ENCODE results near the gene FAM149B1. TPM values are rescaled to one million over a fixed set of nuclear protein-coding genes. Genes with fewer than 3 reads are reported as not detected.
"Not testable (repeated sequence)": the region's sequence is repeated elsewhere in the genome, so short reads cannot be mapped to it uniquely, and the experiment has no call there.

The FAM149B1 gene
- total RNA-seq, 2 donors from 2014 or later, result 12.5 to 13.4 TPM

DNA sequence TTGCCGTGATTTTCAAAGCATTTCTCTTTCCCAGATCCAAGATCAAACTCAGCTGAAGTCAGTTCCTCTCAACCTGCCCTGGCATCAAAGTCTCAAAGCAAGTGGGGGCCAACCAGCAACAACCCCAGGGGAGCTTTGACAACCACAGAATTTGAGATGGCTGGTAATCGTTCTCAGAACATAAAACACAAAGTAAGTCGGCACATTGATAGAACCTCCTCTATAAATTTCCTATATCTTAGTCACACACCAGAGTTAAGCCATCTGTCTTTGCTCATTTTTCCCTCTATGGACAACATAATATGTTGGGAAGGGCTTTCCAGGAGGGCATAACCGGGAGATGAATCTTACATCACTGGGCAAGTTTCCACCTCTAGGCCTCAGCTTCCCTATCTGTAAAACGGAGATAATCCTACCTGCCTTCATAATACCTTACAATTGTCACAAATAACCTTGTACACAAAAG is 80.4 kb downstream of the FAM149B1 start:
- peak overlapping the region; percentile 53 for H3K4me3 Mint-ChIP-seq
- no peak for ATAC-seq
- H3K36me3 Mint-ChIP-seq (ENCODE audit: low read depth), result peaks cover 6% of the 10 kb centered on the region
- no peak for DNase-seq
- H3K9me3 ChIP-seq (ENCODE audit: control insufficient read depth, low read length, poor library complexity, severe bottlenecking), result no peaks in the 10 kb centered on the region
- no peaks in the 10 kb centered on the region for H3K27me3 Mint-ChIP-seq
- peak overlapping the region; percentile 92 for H3K27ac Mint-ChIP-seq
- H3K4me1 Mint-ChIP-seq, result peaks cover 44% of the 10 kb centered on the region

DNA sequence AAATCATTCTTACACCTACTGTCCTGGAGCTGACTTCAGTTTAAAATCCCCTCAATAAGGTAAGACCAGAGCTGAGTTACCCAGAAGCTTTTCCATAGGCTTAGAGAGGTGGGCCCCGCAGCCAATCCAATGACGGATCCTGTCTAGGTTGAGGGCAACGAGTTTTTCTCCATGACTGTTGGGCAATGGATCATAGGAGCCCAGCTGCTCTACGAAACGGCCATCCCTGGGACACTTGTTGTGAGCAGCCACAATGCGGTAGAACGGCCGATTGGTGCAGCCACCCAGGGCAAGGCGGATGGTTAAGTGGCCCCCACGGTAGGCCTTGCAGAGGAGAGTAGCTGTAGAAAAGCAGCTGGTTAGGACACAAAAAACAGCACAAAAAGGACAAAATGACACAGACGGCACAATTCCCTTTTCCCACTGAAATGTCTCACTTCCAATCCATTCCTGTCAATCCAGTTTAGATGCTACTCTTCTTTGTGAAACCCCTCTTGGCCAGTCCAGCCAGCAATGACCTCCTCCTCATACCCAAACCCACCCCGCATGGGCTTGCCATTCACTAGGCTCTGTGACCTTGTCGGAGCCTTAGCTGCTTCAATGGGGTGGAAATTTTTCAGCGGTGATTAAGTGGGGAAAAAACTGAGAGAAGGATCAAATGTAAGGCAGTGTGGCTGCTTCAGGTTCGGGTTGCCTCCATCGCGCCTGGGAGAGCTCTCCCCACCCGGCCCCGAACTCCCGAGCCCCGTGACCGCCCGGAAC is 83.9 kb downstream of the FAM149B1 start:
- H3K9me3 ChIP-seq (ENCODE audit: control insufficient read depth, low read length, poor library complexity, severe bottlenecking), result no peaks in the 10 kb centered on the region
- Mint-ChIP-seq H3K4me1 (peaks cover 28% of the 10 kb centered on the region), H3K36me3 (ENCODE audit: low read depth) (peaks cover 4% of the 10 kb centered on the region), H3K27me3 (no peaks in the 10 kb centered on the region), H3K27ac (peak overlapping the region; percentile 95), H3K4me3 (peak overlapping the region; percentile 95)
- no peak for DNase-seq
- ATAC-seq, result peak; percentile 53

DNA sequence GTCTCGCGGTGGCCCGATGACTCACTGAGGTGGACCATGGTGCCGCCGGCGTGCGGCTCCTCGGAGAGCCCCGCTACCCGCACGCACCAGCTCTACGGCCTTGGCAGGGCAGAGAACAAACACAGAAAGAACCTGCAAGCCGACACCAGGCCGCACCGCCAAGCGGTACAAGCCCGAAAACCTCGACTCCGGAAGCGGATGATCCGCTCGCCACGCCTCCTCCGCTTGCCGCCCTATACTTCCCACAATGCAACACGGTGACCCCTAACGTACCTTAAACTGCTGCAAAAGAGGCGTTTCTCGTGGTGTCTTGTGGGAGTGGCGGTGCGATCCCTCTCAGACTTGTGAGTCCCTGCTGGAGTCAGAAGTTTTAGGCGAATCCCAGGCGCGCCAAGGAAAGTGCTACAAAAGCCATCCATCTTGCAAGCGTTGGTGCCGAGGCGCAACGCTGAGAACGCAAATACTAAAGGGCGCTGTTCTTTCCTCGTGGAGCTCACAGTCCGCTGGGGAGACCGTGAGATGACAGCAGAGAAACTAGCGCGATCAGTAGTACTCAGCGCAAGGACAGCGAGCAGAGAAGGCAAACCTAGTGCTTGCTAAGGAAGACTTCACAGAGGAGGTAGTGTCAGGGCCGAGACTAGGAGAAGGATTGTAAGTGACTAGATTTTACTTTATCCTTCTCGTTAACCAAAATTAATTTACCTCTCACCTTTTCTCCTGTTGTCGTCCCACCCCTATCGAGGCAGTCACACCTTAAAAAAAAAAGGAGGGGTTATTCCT is 84.7 kb downstream of the FAM149B1 start, which contains the start of gene MRPS16:
Gene MRPS16 (minus strand): TSS at position 200 of the 780 bp plus-strand sequence. CDS start 162 bp downstream, at position 38.
- H3K4me1 Mint-ChIP-seq, result peaks cover 24% of the 10 kb centered on the region

DNA sequence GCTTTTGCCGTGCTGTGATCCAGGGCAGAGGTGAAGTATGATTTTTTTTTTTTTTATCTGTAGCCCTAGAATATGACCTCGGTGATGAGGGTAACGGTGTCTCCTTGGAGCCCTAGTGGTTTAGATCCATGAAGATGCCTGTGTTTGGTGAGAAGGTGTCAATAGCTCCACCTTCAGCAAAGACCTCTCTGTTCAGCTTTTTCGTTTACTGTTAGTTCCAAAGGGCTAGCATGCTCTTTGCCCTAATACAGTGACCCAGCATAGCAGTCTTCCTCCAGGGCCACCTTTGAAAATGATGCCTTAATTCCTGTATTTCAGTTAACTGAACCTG is 85.3 kb downstream of the FAM149B1 start:
- Mint-ChIP-seq H3K4me3 (peak overlapping the region; percentile 95), H3K36me3 (ENCODE audit: low read depth) (peaks cover 4% of the 10 kb centered on the region), H3K4me1 (peaks cover 21% of the 10 kb centered on the region), H3K27ac (peak overlapping the region; percentile 95), H3K27me3 (no peaks in the 10 kb centered on the region)
- no peak for DNase-seq
- no peaks in the 10 kb centered on the region for H3K9me3 ChIP-seq (ENCODE audit: control insufficient read depth, low read length, poor library complexity, severe bottlenecking)
- peak; percentile 14 for ATAC-seq

More for the DNA sequence above, 84.7 kb downstream of the FAM149B1 start, which contains the start of gene MRPS16:
- no peaks in the 10 kb centered on the region for H3K27me3 Mint-ChIP-seq
- peak within 1 kb of the TSS; percentile 95 for H3K4me3 Mint-ChIP-seq
- no peaks in the 10 kb centered on the region for H3K9me3 ChIP-seq (ENCODE audit: control insufficient read depth, low read length, poor library complexity, severe bottlenecking)
- peak within 1 kb of the TSS; percentile 95 for H3K27ac Mint-ChIP-seq
- ATAC-seq (peak; percentile 95), DNase-seq (peak; percentile 80 to 88 (median 85))
- peaks cover 4% of the 10 kb centered on the region for H3K36me3 Mint-ChIP-seq (ENCODE audit: low read depth)

DNA sequence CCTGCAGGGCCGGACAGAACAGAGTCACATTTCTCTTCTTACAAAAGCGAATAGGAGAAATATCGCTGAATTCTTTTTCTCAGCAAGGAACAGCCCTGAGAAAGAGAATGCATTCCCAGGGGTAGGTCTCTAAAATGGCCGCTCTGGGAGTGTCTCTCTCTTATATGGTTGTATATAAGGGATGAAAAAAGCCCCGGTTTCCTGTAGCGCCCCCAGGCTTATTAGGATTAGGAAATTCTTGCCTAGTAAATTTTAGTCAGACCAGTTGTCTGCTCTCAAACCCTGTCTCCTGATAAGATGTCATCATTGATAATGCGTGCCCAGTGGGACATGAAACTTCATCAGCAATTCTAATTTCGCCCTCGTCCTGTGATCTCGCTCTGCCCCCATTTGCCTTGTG is 90.7 kb downstream of the FAM149B1 start:
- not testable (repeated sequence) for H3K4me3 Mint-ChIP-seq; H3K4me1 Mint-ChIP-seq; DNase-seq; H3K9me3 ChIP-seq (ENCODE audit: control insufficient read depth, low read length, poor library complexity, severe bottlenecking); H3K36me3 Mint-ChIP-seq (ENCODE audit: low read depth); ATAC-seq; H3K27ac Mint-ChIP-seq; H3K27me3 Mint-ChIP-seq

DNA sequence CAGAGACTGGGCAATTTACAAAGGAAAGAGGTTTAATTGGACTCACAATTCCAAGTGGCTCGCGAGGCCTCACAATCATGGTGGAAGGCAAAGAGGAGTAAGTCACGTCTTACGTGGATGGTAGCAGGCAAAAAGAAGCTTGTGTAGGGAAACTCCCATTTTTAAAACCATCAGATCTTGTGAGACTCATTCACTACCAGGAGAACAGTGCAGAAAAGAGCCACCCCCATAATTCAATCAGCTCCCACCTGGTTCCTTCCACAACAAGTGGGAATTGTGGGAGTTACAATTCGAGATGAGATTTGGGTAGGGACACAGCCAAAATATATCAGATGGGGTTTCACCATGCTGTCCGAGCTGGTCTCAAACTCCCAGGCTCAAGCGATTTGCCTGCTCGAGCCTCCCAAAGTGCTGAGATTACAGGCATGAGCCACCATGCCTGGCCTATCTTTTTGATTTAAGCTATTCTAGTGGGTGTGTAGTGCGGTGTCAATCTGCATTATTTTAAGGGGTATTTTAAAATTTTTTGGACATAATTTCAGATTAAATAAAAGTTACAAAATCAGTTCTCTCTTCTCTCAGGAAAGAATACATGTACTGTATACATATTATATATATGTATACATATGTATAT is 93.6 kb downstream of the FAM149B1 start:
- H3K9me3 ChIP-seq (ENCODE audit: control insufficient read depth, low read length, poor library complexity, severe bottlenecking), result no peaks in the 10 kb centered on the region
- H3K4me3 Mint-ChIP-seq, result no peak overlapping the region
- H3K27me3 Mint-ChIP-seq, result no peaks in the 10 kb centered on the region
- no peak for ATAC-seq
- H3K36me3 Mint-ChIP-seq (ENCODE audit: low read depth), result no peaks in the 10 kb centered on the region
- H3K4me1 Mint-ChIP-seq, result peaks cover 4% of the 10 kb centered on the region
- DNase-seq, result no peak
- H3K27ac Mint-ChIP-seq, result no peak overlapping the region

DNA sequence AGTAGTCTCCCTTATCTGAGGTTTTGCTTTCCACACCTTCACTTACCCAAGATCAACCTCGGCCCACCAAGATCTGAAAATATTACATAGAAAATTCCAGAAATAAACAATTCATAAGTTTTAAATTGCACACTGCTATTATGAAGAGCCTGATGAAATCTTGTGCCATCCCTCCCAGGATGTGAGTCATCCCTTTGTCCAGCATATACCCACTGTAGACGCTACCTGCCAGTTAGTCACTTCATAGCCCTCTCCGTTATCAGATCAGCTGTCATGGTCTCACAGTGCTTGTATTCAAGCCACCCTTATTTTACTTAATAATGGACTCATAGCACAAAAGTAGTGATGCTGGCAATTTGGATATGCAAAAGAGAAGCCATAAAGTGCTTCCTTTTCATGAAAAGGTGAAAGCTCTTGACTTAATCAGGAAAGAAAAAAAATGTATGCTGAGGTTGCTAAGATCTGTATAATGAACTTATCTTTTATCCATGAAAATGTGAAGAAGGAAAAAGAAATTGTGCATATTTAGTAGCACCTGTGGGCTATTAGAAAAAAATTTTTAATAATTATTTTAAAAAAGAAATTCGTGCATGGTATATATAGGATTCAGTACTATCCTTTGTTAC is 94.3 kb downstream of the FAM149B1 start:
- ATAC-seq (no peak), DNase-seq (no peak)
- no peaks in the 10 kb centered on the region for H3K36me3 Mint-ChIP-seq (ENCODE audit: low read depth)
- no peaks in the 10 kb centered on the region for H3K9me3 ChIP-seq (ENCODE audit: control insufficient read depth, low read length, poor library complexity, severe bottlenecking)
- H3K4me1 Mint-ChIP-seq, result peaks cover 4% of the 10 kb centered on the region
- no peaks in the 10 kb centered on the region for H3K27me3 Mint-ChIP-seq
- H3K27ac Mint-ChIP-seq, result no peak overlapping the region
- no peak overlapping the region for H3K4me3 Mint-ChIP-seq

DNA sequence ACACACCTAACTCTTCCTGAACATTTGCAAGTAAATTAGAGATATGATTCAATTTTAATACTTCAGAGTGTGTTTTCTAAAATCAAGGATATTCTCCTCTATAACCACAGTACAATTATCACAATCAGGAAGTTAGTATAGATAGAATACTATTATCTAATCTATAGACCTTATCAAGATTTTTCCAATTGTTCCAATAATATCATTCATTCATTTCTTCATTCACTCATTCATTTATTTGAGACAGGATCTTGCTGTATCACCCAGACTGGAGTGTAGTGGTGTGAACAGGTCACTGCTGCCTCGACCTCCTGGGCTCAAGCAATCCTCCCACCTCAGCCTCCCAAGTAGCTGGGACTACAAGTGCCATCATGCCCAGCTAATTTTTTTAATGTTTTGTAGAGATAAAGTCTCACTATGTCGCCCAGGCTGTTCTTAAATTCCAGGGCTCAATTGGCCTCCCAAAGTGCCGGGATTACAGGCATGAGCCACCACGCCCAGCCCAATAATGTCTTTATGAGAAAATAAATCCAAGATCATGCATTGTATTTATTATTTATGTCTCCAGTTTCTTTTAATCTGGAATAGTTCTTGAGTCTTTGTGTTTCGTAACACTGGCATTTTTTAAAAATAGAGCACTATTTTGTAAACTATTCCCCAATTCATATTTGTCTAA is 95.1 kb downstream of the FAM149B1 start:
- Mint-ChIP-seq H3K27ac (no peak overlapping the region), H3K4me3 (no peak overlapping the region), H3K36me3 (ENCODE audit: low read depth) (no peaks in the 10 kb centered on the region), H3K27me3 (no peaks in the 10 kb centered on the region), H3K4me1 (peaks cover 4% of the 10 kb centered on the region)
- no peak for ATAC-seq
- H3K9me3 ChIP-seq (ENCODE audit: control insufficient read depth, low read length, poor library complexity, severe bottlenecking), result no peaks in the 10 kb centered on the region
- no peak for DNase-seq

DNA sequence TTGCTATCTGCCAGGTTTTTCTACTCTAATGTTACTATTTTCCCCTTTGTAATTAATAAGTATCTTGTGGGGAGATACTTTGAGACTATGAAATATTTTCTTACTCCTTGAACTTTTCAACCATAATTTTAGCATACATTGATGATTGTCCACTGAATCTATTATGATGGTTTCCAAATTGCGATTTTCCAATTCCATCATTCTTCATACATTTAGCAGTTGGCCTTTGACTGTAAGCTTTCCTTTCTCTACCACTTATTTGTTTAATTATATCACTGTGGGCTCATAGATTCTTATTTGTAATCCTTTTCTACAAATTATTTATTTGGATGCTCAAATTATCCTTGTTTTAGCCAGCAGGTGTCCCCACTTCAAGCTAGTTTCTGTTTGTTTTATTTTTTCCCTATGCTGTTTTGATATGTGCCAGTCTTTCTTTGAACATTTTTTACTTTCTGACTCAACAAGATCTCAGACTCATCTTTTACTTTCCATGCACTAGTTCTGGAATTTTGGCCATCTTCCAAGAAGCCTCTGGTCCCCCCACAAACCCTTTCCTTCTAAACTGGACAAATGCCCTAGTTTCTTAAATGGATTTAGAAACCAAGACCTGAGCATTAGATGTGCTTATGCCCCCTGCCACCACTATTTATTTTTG is 95.9 kb downstream of the FAM149B1 start:
- no peak for DNase-seq
- ATAC-seq, result no peak
- H3K9me3 ChIP-seq (ENCODE audit: control insufficient read depth, low read length, poor library complexity, severe bottlenecking), result no peaks in the 10 kb centered on the region
- Mint-ChIP-seq H3K4me3 (no peak overlapping the region), H3K27me3 (no peaks in the 10 kb centered on the region), H3K4me1 (peaks cover 4% of the 10 kb centered on the region), H3K36me3 (ENCODE audit: low read depth) (no peaks in the 10 kb centered on the region), H3K27ac (peak overlapping the region; percentile 47)

DNA sequence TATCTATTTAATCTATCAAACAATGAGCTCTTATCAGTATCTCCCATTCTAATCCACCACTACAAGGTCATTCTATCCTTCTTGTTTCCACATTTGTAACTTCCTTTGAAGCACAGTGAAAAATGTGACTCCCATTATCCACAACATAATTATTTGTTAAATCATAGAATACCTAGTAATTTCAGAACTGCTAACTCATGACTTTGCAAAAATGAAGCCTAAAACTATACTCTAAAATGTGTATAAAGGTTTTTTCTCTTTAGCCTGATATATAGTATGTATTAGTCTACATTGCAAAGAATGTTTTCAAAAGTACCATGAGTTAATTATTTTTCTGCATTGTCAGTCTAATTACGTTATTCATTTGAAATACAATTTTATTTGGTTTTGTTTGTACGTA is 96.5 kb downstream of the FAM149B1 start:
- H3K27me3 Mint-ChIP-seq, result no peaks in the 10 kb centered on the region
- H3K27ac Mint-ChIP-seq, result no peak overlapping the region

DNA sequence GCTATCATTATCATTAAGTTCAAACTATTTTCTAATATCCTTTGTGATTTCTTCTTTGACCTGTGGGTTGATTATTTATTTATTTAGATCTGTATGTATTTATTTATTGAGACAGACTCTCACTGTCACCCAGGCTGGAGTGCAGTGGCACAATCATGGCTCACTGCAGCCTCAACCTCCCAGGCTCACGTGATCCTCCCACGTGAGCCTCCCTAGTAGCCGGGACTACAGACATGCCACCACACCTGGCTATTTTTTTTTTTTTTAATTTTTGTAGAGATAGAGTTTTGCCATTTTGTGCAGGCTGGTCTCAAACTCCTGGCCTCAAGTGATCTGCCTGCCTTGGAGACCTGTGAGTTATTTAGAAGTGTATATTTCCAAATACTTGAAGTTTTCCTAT is 113.2 kb downstream of the FAM149B1 start:
- Mint-ChIP-seq H3K27ac (no peak overlapping the region), H3K36me3 (ENCODE audit: low read depth) (peaks cover 2% of the 10 kb centered on the region), H3K27me3 (peaks cover 13% of the 10 kb centered on the region), H3K4me1 (no peaks in the 10 kb centered on the region), H3K4me3 (no peak overlapping the region)
- ATAC-seq (no peak), DNase-seq (no peak)
- H3K9me3 ChIP-seq (ENCODE audit: control insufficient read depth, low read length, poor library complexity, severe bottlenecking), result no peaks in the 10 kb centered on the region

More for the DNA sequence above, 96.5 kb downstream of the FAM149B1 start:
- DNase-seq (no peak), ATAC-seq (no peak)
- Mint-ChIP-seq H3K36me3 (ENCODE audit: low read depth) (no peaks in the 10 kb centered on the region), H3K4me1 (peaks cover 4% of the 10 kb centered on the region), H3K4me3 (no peak overlapping the region)
- no peaks in the 10 kb centered on the region for H3K9me3 ChIP-seq (ENCODE audit: control insufficient read depth, low read length, poor library complexity, severe bottlenecking)

DNA sequence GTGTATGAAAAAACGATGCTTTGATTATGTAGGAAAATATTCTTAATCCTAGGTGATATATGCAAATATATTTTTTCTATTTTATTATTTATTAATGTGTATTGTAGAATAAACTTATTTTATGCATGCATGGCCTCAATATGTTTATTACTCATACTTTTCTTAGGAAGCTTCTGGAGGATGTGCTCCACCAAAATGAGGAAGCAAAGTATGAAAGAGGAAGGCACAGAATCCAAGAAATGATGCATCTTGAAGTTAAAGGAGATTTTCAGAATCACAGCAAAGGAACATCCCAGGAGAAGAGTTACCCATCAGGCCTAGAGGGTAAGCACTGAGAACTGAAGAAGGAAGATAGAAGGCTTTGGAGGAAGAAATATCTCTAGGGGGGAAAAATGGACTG is 119.5 kb downstream of the FAM149B1 start:
- H3K4me3 Mint-ChIP-seq, result peak overlapping the region; percentile 5
- ATAC-seq (no peak), DNase-seq (no peak)
- no peaks in the 10 kb centered on the region for H3K27me3 Mint-ChIP-seq
- H3K27ac Mint-ChIP-seq, result no peak overlapping the region
- peaks cover 8% of the 10 kb centered on the region for H3K36me3 Mint-ChIP-seq (ENCODE audit: low read depth)
- H3K9me3 ChIP-seq (ENCODE audit: control insufficient read depth, low read length, poor library complexity, severe bottlenecking), result no peaks in the 10 kb centered on the region
- H3K4me1 Mint-ChIP-seq, result no peaks in the 10 kb centered on the region
